ENCODE measurements around the gene PPM1F.

Gene PPM1F

DNA sequence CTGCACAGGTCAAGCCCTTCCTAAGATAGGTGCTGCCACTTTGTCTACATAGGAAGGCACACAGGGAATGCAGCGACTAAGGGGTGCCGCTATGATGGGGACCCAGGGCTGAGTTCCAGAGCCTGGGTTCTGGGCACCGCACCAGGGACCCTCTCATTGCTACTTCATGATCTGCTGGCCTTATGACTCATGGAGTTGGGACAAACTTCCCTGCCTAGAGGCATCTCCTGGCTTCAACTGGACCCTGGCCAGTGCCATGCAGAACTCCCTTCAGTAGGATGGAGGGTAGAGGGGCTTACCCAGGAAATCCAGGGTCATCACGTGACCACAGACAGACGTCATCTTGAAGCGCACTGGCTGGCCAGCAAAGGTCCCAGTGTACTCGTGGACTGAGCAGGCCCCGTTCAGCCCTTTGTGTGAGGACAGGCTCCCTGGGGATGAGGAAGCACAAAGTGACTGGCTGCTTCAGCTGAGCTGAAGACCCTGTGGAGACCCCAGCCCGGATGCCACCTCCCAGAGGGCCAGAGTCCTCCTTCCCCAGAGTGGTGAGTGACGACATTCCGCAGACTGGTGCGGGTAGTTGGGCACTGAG, 21.5 kb upstream of the PPM1F start:
- TF ChIP-seq CTCF (IDR thresholded peaks at IDR 0.05; ENCODE audit: insufficient read depth, missing control alignments) = no peak
- DNase-seq (ENCODE audit: insufficient read length, low spot score) (no peak), FAIRE-seq (no peak)

DNA sequence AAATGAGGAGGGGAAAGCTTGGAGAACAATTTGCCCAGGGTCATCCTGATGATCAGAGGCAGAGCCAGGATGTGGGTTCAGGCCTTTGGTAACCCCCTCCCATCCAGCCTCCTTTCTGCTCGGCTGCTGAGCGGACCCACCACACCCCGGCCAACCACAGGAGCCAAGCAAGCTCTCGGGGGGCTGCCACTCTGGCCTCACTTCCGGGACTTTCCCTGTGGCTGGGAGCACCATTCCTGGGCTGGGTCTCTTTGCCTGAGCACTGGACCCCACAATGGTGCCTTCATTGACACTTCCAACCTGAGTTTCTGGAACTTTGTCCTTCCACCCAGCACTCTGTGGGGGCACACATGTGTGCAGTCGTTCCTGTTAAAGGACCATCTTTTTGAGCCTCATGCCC, 20.2 kb upstream of the PPM1F start:
- FAIRE-seq = no peak
- TF ChIP-seq CTCF (IDR thresholded peaks at IDR 0.05; ENCODE audit: insufficient read depth, missing control alignments) = no peak

DNA sequence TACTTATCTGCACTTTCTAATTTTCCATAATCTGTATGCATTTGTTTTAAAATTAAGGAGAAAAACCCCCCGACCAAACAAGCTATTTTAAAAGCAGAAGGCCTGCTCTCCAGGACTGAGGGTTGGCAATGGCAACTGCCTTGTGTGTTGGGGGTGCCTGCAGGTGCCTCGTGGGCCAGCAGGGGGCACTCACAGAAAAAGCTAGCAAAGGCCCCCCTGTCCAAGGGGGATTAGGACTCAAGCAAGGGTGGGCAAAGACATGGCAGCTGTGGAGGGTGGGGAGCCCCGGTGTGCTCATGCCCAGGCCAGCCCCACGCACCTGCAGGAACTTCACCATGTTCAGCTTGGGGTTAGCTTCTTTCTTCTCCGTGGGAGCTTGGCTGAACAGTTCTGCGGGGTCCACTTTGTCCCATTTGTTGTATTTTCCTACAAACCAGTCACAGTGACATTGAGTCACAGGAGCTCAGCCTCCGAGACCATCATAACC, 19.7 kb upstream of the PPM1F start:
- FAIRE-seq (no peak), DNase-seq (ENCODE audit: insufficient read length, low spot score) (peak; percentile 79)
- peak; percentile 62 for TF ChIP-seq CTCF (IDR thresholded peaks at IDR 0.05; ENCODE audit: insufficient read depth, missing control alignments)

More for the DNA sequence above, 20.2 kb upstream of the PPM1F start:
- DNase-seq (ENCODE audit: insufficient read length, low spot score) = no peak

GRCh38 chr22:21971858-21972275, 19.2 kb upstream of the PPM1F start:
- DNase-seq (ENCODE audit: insufficient read length, low spot score) = no peak
- FAIRE-seq = no peak
- TF ChIP-seq CTCF (IDR thresholded peaks at IDR 0.05; ENCODE audit: insufficient read depth, missing control alignments) = no peak

DNA sequence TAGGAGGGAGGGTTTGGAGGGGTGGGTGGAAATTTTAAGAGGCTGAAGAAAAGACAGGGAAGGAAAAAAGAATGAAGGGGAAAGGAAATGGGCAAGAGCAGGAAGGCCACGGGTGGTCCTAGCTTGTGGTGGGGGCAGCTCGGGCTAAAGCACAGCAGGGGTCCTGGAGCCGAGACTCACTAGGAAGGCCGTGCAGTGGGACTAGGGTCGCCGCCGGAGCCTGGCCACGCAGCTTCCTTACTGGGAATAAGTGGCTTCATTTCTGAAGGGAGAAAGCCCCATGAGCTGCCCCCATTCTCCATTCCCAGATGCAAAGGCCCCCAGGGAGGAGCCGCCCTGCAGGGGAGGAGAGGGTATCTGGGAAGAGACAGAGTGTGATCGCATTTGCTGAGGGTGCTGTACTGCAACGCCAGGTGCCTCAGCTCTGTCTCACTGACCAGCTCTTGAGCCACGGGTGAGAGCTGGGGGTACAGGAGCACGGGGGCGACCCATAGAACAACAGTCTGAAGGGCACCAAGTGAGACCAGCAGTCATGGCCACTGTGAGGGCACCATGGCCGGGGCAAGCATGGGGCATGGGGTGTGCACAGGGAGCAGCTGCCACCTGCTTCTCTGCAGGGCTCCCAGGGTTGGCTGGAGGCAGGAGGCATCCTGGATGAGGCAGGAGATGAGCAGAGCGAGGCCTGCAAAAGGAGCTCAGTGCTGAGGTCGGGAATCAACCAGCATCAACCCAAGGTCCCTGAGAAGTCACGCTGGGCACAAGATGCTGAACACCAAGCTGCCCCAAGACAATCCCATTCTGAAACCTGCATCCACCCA, 18.4 kb upstream of the PPM1F start:
- FAIRE-seq (no peak), DNase-seq (ENCODE audit: insufficient read length, low spot score) (no peak)
- TF ChIP-seq CTCF (IDR thresholded peaks at IDR 0.05; ENCODE audit: insufficient read depth, missing control alignments) = no peak

GRCh38 chr22:21970037-21970799, 17.6 kb upstream of the PPM1F start:
- no peak for TF ChIP-seq CTCF (IDR thresholded peaks at IDR 0.05; ENCODE audit: insufficient read depth, missing control alignments)
- no peak for FAIRE-seq
- DNase-seq (ENCODE audit: insufficient read length, low spot score) = no peak

Data from D721Med (cell line).